ENCODE data around the gene RWDD1.

Gene RWDD1

GRCh38 chr6:116570856-116571682, at the start of gene RWDD1:
Gene RWDD1, plus strand, starts transcription at chr6:116571504. Its CDS starts 79 bp downstream, at chr6:116571583.
- DNase-seq: peak; percentile 100

GRCh38 chr6:116522896-116523295, 48.4 kb upstream of the RWDD1 start:
- no peak for DNase-seq

- no peak for DNase-seq
These were observed 47.1 kb upstream of the RWDD1 start for GRCh38 chr6:116524236-116524635.

- no peak for DNase-seq
These were observed 43.2 kb upstream of the RWDD1 start for GRCh38 chr6:116528133-116528532.

- DNase-seq: peak; percentile 77
These were observed 42.5 kb upstream of the RWDD1 start for GRCh38 chr6:116528780-116529179.

GRCh38 chr6:116529466-116530290, 41.6 kb upstream of the RWDD1 start:
- no peak for DNase-seq

- no peak for DNase-seq
These were observed 40.9 kb upstream of the RWDD1 start for GRCh38 chr6:116530436-116530835.

- DNase-seq: peak; percentile 77
These were observed 39.4 kb upstream of the RWDD1 start for GRCh38 chr6:116531675-116532570.

GRCh38 chr6:116533233-116533957, 37.9 kb upstream of the RWDD1 start:
- DNase-seq: no peak

- DNase-seq: no peak
These were observed 36.2 kb upstream of the RWDD1 start for GRCh38 chr6:116535109-116535508.

GRCh38 chr6:116536216-116536621, 35.1 kb upstream of the RWDD1 start:
- peak; percentile 56 for DNase-seq

GRCh38 chr6:116542426-116542825, 28.9 kb upstream of the RWDD1 start:
- no peak for DNase-seq

- no peak for DNase-seq
These were observed 28.2 kb upstream of the RWDD1 start for GRCh38 chr6:116543149-116543548.

GRCh38 chr6:116545651-116546050, 25.7 kb upstream of the RWDD1 start, which contains the start of gene TRAPPC3L:
Gene TRAPPC3L, minus strand, starts transcription at chr6:116545684. Its CDS starts 170 bp downstream, at chr6:116545514.
- no peak for DNase-seq

GRCh38 chr6:116547358-116547757, 23.9 kb upstream of the RWDD1 start:
- DNase-seq: no peak

GRCh38 chr6:116550796-116551195, 20.5 kb upstream of the RWDD1 start:
- DNase-seq: no peak

GRCh38 chr6:116553451-116553850, 17.9 kb upstream of the RWDD1 start, which contains the start of gene CALHM4:
Gene CALHM4, plus strand, starts transcription at chr6:116553751. Its CDS starts 43 bp downstream, at chr6:116553794.
- no peak for DNase-seq

- no peak for DNase-seq
These were observed 15.2 kb upstream of the RWDD1 start for GRCh38 chr6:116556065-116556464.

- DNase-seq: no peak
These were observed 14.4 kb upstream of the RWDD1 start for GRCh38 chr6:116556814-116557415.

- DNase-seq: no peak
These were observed 13.4 kb upstream of the RWDD1 start for GRCh38 chr6:116557893-116558292.

GRCh38 chr6:116560130-116560529, 11.2 kb upstream of the RWDD1 start:
- DNase-seq: no peak
